ENCODE results near the gene IL36A. TPM values are rescaled to one million over a fixed set of nuclear protein-coding genes. Genes with fewer than 3 reads are reported as not detected.
A peak's percentile ranks its signal among the peaks of the same experiment; 100 is the strongest.

Gene IL36A
- not detected for polyA plus RNA-seq (ENCODE audit: insufficient read length in 10 of 10)
- long read RNA-seq, donor 1: 0 reads
- long read RNA-seq, donor 2: 0 reads
- long read RNA-seq, donor 3: 0 reads
- long read RNA-seq, donor 4: 0 reads
- long read RNA-seq, donor 5: 0 reads
- long read RNA-seq, donor 6: 0 reads
- long read RNA-seq, donor 7: 0 reads
- long read RNA-seq, donor 8: 0 reads
- long read RNA-seq, donor 9: 0 reads

DNA sequence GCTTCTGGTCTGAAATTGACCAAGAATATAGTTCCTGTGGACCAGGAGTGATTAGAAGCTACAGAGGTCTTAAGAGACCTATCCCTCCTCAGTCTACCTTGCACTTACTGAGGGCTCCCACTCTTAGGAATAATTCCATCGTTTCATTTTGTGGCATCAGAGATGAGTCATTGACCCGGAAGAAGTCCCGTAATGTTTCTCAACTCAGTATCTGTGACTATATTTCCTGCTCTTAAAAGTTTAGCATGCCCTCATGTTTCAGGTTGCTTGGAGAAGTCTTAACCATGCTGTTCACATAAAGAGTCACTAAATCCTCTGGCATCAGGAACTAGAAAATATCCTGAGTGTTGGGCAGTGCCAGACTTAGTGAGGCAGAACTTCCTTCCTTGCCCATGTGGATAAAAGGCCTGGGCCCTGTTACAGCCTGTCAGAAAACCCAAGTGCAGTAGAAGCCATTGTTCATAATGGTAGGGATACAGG, at the start of gene IL36A:
Gene IL36A, plus strand, starts transcription at position 430 of the 480 bp plus-strand sequence. CDS start 413 bp downstream, outside the sequence.
- no peak for DNase-seq

- DNase-seq: no peak
Observed at GRCh38 chr2:112957511-112957910, 47.7 kb upstream of the IL36A start.

- peak; percentile 35 to 56 (median 36) for DNase-seq
Observed at GRCh38 chr2:112958428-112959108, 46.7 kb upstream of the IL36A start.

GRCh38 chr2:112959109-112959812, 46.0 kb upstream of the IL36A start:
- no peak for DNase-seq

GRCh38 chr2:112960230-112960825, 44.9 kb upstream of the IL36A start:
- DNase-seq: no peak

DNA sequence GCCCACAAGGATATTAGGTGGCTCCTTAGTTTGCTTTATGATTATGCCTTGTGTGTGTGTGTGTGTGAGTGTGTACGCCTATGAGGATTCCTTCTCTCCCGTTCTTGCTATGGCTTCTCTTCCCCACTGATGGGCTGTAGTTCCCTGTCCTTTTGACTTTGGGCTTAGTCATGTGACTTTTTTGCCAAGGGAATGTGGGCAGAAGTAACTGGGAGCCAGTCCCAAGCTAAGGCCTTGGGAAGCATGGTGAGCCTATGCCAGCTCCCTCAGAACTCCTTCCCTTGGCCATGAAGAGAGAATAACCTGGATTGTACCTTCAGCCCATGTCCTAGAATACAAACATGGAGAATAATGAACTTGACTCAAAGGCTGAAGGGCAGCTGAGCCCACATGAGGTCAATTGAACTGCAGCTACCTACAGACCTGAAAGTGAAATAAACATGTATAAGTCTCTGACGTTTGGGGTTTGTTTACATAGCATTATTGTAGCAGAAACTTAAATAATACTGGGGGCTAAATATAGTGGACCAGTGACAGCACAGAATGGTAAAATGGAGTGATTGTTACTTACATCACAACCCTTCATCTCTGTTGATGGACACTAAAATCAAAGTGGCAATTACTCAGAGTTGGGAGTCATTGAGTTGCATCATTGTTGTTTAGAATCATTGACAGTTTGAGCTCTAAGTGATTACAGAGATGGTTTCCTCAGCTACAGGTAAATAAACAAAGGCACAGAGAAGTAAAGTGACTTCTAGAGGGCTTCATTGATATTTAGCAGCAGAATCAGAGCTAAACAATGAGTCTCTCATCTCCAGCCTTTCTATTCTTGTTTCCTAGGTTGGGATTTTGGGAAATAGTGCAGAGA, 42.7 kb upstream of the IL36A start:
- no peak for DNase-seq

DNA sequence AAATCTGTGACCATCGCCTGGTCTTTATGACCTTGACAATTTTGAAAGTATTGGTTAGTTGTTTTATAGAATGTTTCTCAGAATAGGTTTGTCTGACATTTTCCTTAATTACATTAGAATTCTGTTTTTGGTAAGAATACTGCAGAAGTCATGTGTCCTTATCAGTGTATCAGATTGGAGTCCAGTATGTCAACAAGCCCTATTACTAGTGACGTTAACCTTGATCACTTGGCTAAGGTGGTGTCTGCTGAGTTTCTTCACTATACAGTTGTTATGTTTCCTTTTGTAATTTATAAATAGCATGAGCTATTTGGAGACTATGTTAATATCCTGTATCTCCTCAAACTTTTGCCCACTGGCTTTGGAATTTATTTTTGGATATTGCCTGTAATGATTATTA, 38.2 kb upstream of the IL36A start:
- no peak for DNase-seq

GRCh38 chr2:112972423-112973086, 32.7 kb upstream of the IL36A start:
- DNase-seq: no peak

GRCh38 chr2:112973156-112973555, 32.1 kb upstream of the IL36A start:
- DNase-seq: no peak

DNA sequence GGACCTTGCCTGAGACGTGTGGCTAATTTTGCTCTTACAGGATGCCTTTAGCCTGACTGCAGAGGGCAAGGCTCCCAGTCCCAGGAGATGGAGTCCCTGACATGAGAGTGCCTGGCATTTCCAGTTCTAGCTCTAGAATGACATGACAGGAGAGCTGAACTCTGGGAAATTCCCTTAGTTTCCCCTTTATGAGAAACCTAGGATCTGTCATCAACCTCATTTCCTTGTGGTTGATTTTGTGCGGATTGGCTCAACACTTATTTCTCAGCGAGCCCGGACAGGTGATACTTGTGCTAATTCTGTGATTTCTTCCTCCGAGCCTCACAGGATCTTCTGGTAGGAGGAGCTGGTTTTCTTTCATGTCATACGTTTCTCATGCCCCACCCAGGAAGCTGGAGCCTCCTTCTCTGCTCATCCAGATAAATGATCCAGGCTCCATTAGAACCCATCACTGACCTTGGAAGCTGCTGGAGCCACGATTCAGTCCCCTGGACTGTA, 27.7 kb upstream of the IL36A start, which contains the start of gene IL36G:
Gene IL36G, plus strand, starts transcription at position 448 of the 498 bp plus-strand sequence. CDS start 633 bp downstream, outside the sequence.
- no peak for DNase-seq

- DNase-seq: no peak
Observed at GRCh38 chr2:112979731-112980130, 25.5 kb upstream of the IL36A start.

- DNase-seq: no peak
Observed at GRCh38 chr2:112980537-112980936, 24.7 kb upstream of the IL36A start.

- DNase-seq: no peak
Observed at GRCh38 chr2:112985090-112985489, 20.2 kb upstream of the IL36A start.

- DNase-seq: no peak
Observed at GRCh38 chr2:112989611-112990010, 15.6 kb upstream of the IL36A start.

- DNase-seq: no peak
Observed at GRCh38 chr2:112993831-112994230, 11.4 kb upstream of the IL36A start.

GRCh38 chr2:112994648-112995047, 10.6 kb upstream of the IL36A start:
- no peak for DNase-seq

- no peak for DNase-seq
Observed at GRCh38 chr2:112995346-112995920, 9.8 kb upstream of the IL36A start.

GRCh38 chr2:112996635-112997034, 8.6 kb upstream of the IL36A start:
- DNase-seq: peak in 1 of 3 donors; percentile 1

- DNase-seq: no peak
Observed at GRCh38 chr2:112997151-112997550, 8.1 kb upstream of the IL36A start.

DNA sequence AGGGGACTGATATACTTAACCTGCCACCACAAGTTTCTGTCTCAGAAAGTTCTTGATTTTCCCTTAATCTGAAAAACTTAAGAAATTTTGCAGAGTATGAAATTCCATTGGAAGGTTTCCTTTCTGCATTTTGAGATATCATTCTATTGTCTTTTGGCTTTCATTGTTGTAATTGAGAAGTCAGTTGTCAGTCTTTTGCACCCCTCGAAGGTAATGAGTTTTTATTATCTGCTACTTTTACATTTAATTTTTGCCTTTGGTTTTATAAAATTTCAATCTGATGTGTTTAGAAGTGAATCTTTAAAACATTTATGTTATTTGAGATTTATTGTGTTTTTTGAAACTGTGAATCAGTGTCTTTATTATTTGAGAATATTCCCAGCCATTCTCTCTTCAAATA, 4.8 kb upstream of the IL36A start:
- DNase-seq: no peak
